C4-2B (cell line): ENCODE data around the gene HPCAL4.

ENCODE experiments used
- CTCF ChIP-seq: fragments of 450-650 bp; conservative IDR thresholded peaks from 2 replicates; pipeline ENCODE4 v1.5.1; 2017; ENCODE audit warnings: mild to moderate bottlenecking
- ZFX ChIP-seq: fragments of 450-650 bp; IDR thresholded peaks from 2 replicates; pipeline ENCODE4 v1.6.1; 2017

GRCh38 chr1:39640861-39641260 is 50.4 kb downstream of the HPCAL4 start:
- TF ChIP-seq CTCF, result no peak
- TF ChIP-seq ZFX, result no peak
